Ascending aorta (tissue), 2 donors: ENCODE data around the gene ANKRD66. TPM values are rescaled to one million over a fixed set of nuclear protein-coding genes. Genes with fewer than 3 reads are reported as not detected.

Experiments used
- DNase-seq, 2 donors: peaks; one replicate each; pipeline ENCODE4 v3.0.0-alpha.2; 2019; ENCODE audit warnings: low spot score in 2 of 2
- H3K27ac ChIP-seq, 2 donors: fragments of 200-600 bp; sonication (generic); one replicate each; pipeline ENCODE4 v1.5.1; 2016 to 2017; ENCODE audit warnings: mild to moderate bottlenecking in 1 of 2
- H3K27me3 ChIP-seq: fragments of 200-600 bp; sonication (generic); one replicate; pipeline ENCODE4 v1.5.1; 2017
- H3K36me3 ChIP-seq, 2 donors: fragments of 200-600 bp; sonication (generic); one replicate each; pipeline ENCODE4 v1.5.1; 2016
- H3K4me1 ChIP-seq, 2 donors: fragments of 200-600 bp; sonication (generic); one replicate each; pipeline ENCODE4 v1.5.1; 2016 to 2017; ENCODE audit warnings: mild to moderate bottlenecking in 1 of 2
- H3K4me3 ChIP-seq, 2 donors: fragments of 200-600 bp; sonication (generic); one replicate each; pipeline ENCODE4 v1.5.1; 2016 to 2017; ENCODE audit warnings: mild to moderate bottlenecking in 1 of 2
- H3K9me3 ChIP-seq, 2 donors: fragments of 200-600 bp; sonication (generic); one replicate each; pipeline ENCODE4 v1.5.1; 2016
- intact Hi-C: fragments of 100-400 bp; cut with DNase I; formaldehyde crosslinking; loops from one replicate; pipeline ENCODE4 v1.15.1; 2023
- total RNA-seq: library from RNA; depleted of rRNA; stranded (reverse); fragments of >200 nt; gene quantifications from one replicate; pipeline ENCODE4 v1.1.0, GENCODE V29; 2016
- TF ChIP-seq, protein P1 (sequence below), 3 experiments: fragments of 200-600 bp in 2 of 3; fragments of 450-650 bp in 1 of 3; sonication (generic) in 2 of 3; IDR thresholded peaks; one replicate each; pipeline ENCODE4 v1.5.1; 2016 to 2019; ENCODE audit warnings: antibody characterized with exemption in 3 of 3, mild to moderate bottlenecking in 1 of 3, moderate library complexity in 1 of 3

Gene ANKRD66
- total RNA-seq, 1 donor from 2014 or later, result not detected

- intact Hi-C loops, result no loop called here
- no peaks in the 10 kb centered on the region for H3K36me3 ChIP-seq
- no peaks in the 10 kb centered on the region for H3K27me3 ChIP-seq
- no peak overlapping the region for H3K4me3 ChIP-seq
- no peak overlapping the region for H3K27ac ChIP-seq
- no peak for DNase-seq
- no peaks in the 10 kb centered on the region for H3K4me1 ChIP-seq
- TF ChIP-seq, protein P1, sequence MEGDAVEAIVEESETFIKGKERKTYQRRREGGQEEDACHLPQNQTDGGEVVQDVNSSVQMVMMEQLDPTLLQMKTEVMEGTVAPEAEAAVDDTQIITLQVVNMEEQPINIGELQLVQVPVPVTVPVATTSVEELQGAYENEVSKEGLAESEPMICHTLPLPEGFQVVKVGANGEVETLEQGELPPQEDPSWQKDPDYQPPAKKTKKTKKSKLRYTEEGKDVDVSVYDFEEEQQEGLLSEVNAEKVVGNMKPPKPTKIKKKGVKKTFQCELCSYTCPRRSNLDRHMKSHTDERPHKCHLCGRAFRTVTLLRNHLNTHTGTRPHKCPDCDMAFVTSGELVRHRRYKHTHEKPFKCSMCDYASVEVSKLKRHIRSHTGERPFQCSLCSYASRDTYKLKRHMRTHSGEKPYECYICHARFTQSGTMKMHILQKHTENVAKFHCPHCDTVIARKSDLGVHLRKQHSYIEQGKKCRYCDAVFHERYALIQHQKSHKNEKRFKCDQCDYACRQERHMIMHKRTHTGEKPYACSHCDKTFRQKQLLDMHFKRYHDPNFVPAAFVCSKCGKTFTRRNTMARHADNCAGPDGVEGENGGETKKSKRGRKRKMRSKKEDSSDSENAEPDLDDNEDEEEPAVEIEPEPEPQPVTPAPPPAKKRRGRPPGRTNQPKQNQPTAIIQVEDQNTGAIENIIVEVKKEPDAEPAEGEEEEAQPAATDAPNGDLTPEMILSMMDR (IDR thresholded peaks at IDR 0.05), result no peak
- no peaks in the 10 kb centered on the region for H3K9me3 ChIP-seq
These were observed 42.1 kb downstream of the ANKRD66 start for GRCh38 chr6:46788791-46789190.

DNA sequence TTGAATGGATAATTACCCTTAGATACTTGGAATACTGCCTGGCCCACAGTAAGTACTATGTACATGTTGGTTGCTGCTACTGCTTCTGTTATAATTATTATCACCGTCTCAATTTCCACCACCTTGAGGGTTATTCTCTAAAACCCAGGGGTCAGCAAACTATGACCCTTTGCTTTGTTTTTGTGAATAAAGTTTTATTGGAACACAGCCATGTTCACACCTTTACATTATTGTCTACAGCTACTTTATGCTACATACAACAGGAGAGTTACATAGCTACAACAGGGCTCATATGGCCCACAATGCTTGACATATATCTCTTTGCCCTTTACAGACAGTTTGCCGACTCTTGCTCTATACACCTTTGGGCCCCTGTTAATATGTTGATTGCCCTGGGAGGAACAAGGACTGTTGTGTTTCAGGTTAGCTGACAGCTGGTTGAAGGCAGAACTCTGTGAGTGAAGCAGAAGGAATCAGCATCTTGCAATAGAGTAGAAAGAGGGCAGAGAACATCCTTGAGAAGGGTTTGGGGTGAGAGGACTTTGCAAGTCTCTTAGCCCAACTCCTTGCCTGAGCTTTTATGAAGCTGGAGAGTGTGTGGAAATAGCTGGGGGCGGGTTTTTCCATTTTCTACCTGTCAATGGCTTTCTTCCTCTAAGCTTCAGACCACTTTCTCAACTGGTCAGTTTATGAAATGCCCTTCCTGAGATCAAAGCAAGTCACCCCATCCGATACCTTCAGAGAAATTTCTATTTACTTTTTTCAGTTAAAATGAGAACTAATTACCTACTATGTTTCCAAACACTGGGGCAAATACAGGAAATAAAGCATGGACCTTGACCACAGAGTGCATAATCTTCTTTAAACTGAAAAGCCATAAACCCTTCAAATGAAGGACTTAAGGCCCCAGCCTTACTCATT, 43.0 kb downstream of the ANKRD66 start:
- no peak overlapping the region for H3K4me3 ChIP-seq
- H3K27me3 ChIP-seq, result no peaks in the 10 kb centered on the region
- H3K4me1 ChIP-seq, result no peaks in the 10 kb centered on the region
- H3K27ac ChIP-seq, result no peak overlapping the region
- no peak for DNase-seq
- H3K36me3 ChIP-seq, result no peaks in the 10 kb centered on the region
- no peaks in the 10 kb centered on the region for H3K9me3 ChIP-seq
- intact Hi-C loops, result no loop called here
- TF ChIP-seq, protein P1 (IDR thresholded peaks at IDR 0.05), result no peak

DNA sequence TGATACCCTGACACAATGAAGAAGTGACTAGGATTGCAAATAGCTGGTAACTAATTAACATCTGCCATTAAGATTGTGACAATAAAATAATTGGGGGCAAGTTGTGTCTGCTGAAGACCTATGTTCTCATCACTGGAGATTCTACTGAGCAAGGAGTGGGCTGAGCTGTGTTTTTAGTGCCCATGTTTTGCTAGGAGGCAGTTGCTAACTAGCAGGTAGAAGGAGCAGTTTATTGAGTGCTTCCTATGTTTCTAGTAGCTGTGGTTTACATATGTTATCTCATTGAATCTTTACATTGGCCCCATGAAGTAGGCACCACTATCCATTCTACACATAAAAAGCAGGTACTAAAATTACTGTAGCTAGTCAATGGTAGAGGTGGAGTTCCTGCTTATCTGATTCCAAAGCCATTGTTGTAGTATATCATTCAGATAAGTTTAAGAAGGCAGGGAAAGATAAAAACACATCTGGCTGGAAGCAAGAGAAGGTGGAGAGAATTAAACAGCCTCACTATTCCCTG, 43.7 kb downstream of the ANKRD66 start:
- no peaks in the 10 kb centered on the region for H3K36me3 ChIP-seq
- intact Hi-C loops, result no loop called here
- H3K4me1 ChIP-seq, result no peaks in the 10 kb centered on the region
- H3K27me3 ChIP-seq, result no peaks in the 10 kb centered on the region
- H3K9me3 ChIP-seq, result no peaks in the 10 kb centered on the region
- no peak overlapping the region for H3K27ac ChIP-seq
- no peak for DNase-seq
- no peak overlapping the region for H3K4me3 ChIP-seq
- TF ChIP-seq, protein P1 (IDR thresholded peaks at IDR 0.05), result no peak

- no peaks in the 10 kb centered on the region for H3K4me1 ChIP-seq
- intact Hi-C loops, result no loop called here
- no peaks in the 10 kb centered on the region for H3K27me3 ChIP-seq
- H3K9me3 ChIP-seq, result no peaks in the 10 kb centered on the region
- H3K36me3 ChIP-seq, result no peaks in the 10 kb centered on the region
- no peak overlapping the region for H3K4me3 ChIP-seq
- H3K27ac ChIP-seq, result no peak overlapping the region
- TF ChIP-seq, protein P1 (IDR thresholded peaks at IDR 0.05), result no peak
- no peak for DNase-seq
These were observed 45.9 kb downstream of the ANKRD66 start for GRCh38 chr6:46792635-46793034.

- no peaks in the 10 kb centered on the region for H3K4me1 ChIP-seq
- TF ChIP-seq, protein P1 (IDR thresholded peaks at IDR 0.05), result no peak
- H3K36me3 ChIP-seq, result no peaks in the 10 kb centered on the region
- no peak within 1 kb of the TSS for H3K4me3 ChIP-seq
- no peak for DNase-seq
- no peaks in the 10 kb centered on the region for H3K27me3 ChIP-seq
- no peaks in the 10 kb centered on the region for H3K9me3 ChIP-seq
- intact Hi-C loops, result no loop called here
- H3K27ac ChIP-seq, result no peak within 1 kb of the TSS
These were observed 46.4 kb downstream of the ANKRD66 start, which contains the start of gene MEP1A for GRCh38 chr6:46793138-46793537. Gene MEP1A, plus strand, starts transcription at chr6:46793389. Its CDS starts 10 bp downstream, at chr6:46793399.
